GM18868 (cell line): Measurements from ENCODE around the gene GSE1.
"Not testable (repeated sequence)": the region's sequence is repeated elsewhere in the genome, so short reads cannot be mapped to it uniquely, and the experiment has no call there.

ENCODE experiments used
- ATAC-seq: cut with Tn5 transposase; IDR thresholded peaks from one replicate; pipeline ENCODE4 v1.9.1; 2021; ENCODE audit warnings: mild to moderate bottlenecking, moderate library complexity; ENCODE audit not compliant: unreplicated experiment

Gene GSE1

GRCh38 chr16:85589688-85590505 is 23.2 kb upstream of the GSE1 start:
- ATAC-seq = no peak

DNA sequence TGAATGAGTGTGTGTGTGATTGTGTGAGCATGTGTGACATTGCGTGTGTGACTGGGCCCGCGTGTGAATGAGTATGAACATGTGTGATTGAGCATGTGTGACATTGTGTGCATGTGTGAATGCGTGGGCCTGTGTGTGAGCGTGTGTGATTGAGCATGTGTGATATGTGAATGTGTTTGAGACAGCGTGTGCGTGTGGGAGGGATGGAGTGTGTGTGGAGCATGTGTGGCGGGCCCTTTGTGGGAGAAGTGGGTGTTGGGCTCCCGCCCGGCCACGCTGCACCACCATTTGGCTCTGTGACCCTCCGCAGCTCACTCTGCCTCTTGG is 22.7 kb upstream of the GSE1 start:
- ATAC-seq = no peak

DNA sequence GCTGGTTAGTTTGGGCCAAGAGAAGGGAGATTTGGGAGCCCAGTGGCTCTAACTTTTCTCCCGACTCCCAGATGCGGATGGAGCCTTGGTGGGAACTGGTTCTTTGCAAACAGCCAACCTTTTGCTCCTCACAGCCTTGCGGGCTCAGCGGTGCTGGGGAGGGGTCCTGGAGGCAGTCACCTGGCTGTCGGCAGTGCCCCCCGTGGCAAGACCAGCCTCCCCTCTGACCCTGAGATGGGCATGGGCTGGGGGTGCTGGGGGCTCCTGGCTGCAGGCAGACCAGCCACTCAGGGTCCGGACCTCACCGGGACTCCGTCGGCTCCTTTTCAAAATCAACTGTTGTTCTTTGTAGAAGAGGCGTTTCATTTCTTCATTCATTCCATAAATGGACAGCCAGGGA is 21.7 kb upstream of the GSE1 start:
- ATAC-seq = no peak

GRCh38 chr16:85592277-85592676 is 20.8 kb upstream of the GSE1 start:
- ATAC-seq = not testable (repeated sequence)

- no peak for ATAC-seq
Measured at GRCh38 chr16:85592700-85593493, 20.2 kb upstream of the GSE1 start.

- no peak for ATAC-seq
Measured at GRCh38 chr16:85593494-85594221, 19.5 kb upstream of the GSE1 start.

DNA sequence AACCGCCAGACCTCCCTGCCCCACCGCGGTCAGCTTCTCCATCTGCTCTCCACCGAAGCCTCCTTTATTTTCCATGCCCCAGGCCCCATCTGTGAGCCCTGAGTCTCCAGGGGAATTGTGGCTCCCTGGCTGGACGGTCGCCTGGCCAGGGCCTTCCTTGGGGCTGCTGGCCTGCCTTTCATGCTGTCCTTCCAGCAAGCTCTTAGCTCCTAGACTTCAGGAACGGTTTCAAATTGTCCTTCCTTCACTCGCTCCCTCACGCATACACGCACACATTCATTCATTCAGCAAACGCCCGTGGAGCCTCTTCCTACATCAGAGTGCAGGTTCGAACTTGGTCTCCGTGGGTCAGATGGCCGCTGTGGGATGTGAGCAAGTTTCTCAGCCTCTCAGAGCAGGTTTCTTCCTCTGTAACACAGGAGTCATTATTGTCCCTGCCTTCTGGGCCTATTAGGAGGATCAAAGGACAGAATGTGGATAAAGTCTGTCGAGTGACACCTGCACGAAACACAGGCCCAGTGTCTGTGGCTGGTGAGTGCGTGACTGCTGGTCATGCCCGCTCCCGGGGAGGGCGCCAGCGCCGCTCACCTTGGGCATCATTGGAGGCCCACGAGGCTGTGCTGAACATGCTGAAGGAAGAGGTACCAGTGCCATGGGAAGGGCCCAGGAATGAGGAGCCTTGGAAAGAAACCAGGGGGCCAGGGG is 18.7 kb upstream of the GSE1 start:
- ATAC-seq = no peak

- no peak for ATAC-seq
Measured at GRCh38 chr16:85594978-85595661, 18.0 kb upstream of the GSE1 start.

DNA sequence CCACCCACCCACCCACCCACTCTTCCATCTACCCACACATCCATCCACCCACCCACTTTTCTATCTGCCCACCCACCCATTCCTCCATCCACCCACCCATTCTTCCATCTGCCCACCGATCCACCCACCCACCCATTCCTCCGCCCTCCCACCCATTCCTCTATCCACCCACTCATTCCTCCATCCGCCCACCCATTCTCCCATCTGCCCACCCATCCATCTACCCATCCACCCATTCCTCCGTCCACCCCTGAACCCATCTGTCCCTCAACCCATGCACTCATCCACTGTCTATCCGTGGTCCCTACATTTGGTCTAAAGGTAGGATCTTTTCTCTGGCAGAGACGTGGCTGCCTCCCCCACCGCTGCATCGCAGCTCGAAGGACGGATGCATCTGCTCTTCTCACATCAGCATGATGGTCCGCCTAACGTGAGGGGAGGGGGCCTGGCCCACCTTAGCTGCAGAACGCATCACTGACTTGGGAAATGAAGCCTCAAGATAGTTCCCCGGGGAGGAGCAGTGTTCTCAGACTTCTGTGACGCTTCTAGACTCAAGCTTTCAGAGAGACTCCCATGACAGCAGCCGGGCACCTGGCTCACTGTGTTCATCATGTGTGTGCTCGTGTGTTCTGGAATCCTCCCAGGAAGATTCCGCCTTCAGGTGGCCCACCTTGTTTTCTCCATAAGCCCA is 17.2 kb upstream of the GSE1 start:
- ATAC-seq = no peak

- ATAC-seq = no peak
Measured at GRCh38 chr16:85598141-85598540, 15.0 kb upstream of the GSE1 start.

GRCh38 chr16:85600078-85600477 is 13.0 kb upstream of the GSE1 start:
- ATAC-seq = no peak

GRCh38 chr16:85600530-85601271 is 12.4 kb upstream of the GSE1 start:
- no peak for ATAC-seq

- ATAC-seq = no peak
Measured at GRCh38 chr16:85601272-85601639, 11.9 kb upstream of the GSE1 start.

DNA sequence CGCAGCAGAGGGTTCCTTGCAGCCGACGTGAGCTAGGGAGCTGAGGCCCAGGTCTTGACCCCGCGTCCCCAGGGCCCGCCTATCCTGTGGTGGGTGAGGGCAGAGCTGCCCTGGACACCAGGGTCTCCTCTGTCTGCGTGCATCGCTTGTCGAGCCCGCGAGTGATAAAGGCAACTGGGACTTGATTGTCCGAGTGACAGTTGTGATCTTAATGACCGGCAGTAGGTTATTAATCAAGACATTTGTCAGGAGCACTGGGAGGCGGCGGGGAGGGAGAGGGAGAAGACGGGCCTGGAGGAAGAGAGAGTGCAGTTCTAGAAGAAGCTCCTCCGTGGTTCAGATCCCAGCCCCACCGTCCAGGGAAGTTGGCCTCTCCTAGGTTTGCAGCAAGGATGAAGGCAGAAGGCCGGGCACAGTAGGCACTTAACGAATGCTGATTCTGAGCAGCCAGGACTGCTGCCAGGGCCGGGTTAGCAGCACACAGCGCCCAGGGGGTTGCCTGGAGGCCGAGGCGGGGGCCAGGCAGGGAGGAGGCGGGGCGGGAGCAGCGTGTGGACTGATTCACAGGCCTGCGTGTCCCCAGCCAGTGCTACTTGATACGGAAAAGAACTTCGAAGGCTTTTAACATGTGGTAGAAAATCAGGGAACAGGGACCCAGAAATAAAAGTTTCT is 11.3 kb upstream of the GSE1 start:
- ATAC-seq = no peak

- no peak for ATAC-seq
Measured at GRCh38 chr16:85602402-85603202, 10.5 kb upstream of the GSE1 start.

DNA sequence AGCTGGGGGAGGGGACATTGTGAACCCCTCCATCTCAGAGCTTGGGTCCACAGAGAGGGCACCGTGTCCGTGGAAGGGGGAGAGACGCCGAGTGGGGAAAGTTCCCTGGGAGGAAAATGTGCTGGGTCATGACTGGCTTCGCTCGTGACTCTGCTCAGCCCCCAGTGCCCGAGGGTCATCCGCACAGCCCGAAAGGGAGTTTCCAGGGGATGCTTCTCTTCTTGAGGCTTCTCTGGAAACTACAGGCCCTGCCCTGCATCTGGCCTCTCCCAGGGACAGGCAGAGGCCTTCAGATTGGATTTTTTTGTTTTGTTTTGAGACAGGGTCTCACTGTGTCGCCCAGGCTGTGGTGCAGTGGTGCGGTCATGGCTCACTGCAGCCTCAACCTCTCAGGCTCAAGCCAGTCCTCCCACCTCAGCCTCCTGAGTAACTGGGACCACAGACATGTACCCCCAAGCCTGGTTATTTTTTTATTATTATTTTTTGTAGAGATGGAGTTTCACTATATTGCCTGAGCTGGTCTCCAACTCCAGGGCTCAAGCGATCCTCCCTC is 9.8 kb upstream of the GSE1 start:
- no peak for ATAC-seq

- no peak for ATAC-seq
Measured at GRCh38 chr16:85604145-85604705, 8.9 kb upstream of the GSE1 start.
